B cell (primary cell): ENCODE results near the gene KRTCAP2. TPM values are rescaled to one million over a fixed set of nuclear protein-coding genes. Genes with fewer than 3 reads are reported as not detected.

Experiments
- ATAC-seq: fragments of 200-7000 bp; cut with Tn5 transposase; one replicate; pipeline ENCODE4 v1.10.0; 2021; ENCODE audit warnings: low read depth, mild to moderate bottlenecking, moderate number of reproducible peaks, moderate library complexity
- CTCF ChIA-PET: fragments of 350-600 bp; sonication (Branson Sonifier 250); formaldehyde crosslinking; loops from one replicate; lab custom pipeline; 2021; ENCODE audit warnings: antibody characterized with exemption, inconsistent platforms; lab: Charles Lee
- POLR2A ChIA-PET: fragments of 350-600 bp; sonication (Branson Sonifier 250); formaldehyde crosslinking; loops from one replicate; lab custom pipeline; 2021; ENCODE audit warnings: antibody characterized with exemption; lab: Charles Lee
- DNase-seq: peaks from one replicate; pipeline ENCODE4 v3.0.0; 2013
- H2AFZ ChIP-seq: 2 replicates; pipeline ENCODE4 v1.6.1; 2012; ENCODE audit warnings: mild to moderate bottlenecking, low read depth, low read length; ENCODE audit not compliant: insufficient read depth, poor library complexity, severe bottlenecking
- H3K27ac ChIP-seq, 2 donors: 1 replicate in 1 of 2; 2 replicates in 1 of 2; pipeline ENCODE4 v1.5.1; 2012 to 2013; ENCODE audit warnings: low read length in 2 of 2, mild to moderate bottlenecking in 2 of 2, moderate library complexity in 1 of 2
- H3K27me3 ChIP-seq, 4 experiments: fragments of 200-600 bp in 1 of 4; sonication (generic) in 1 of 4; replicated peaks in 1 of 4; 1 replicate in 2 of 4; 2 replicates in 2 of 4; pipeline versions ENCODE4 v1.6.1 to v1.7.0; 2013 to 2016; ENCODE audit warnings: low read length in 3 of 4, mild to moderate bottlenecking in 2 of 4, mixed read lengths in 1 of 4, moderate library complexity in 1 of 4; ENCODE audit not compliant: insufficient read depth in 4 of 4, control insufficient read depth in 3 of 4; ENCODE audit errors: control extremely low read depth in 1 of 4
- H3K36me3 ChIP-seq, 2 experiments: replicated peaks in 1 of 2; 1 replicate in 1 of 2; 2 replicates in 1 of 2; pipeline versions ENCODE4 v1.6.1 to v1.7.1; 2013; ENCODE audit warnings: low read length in 1 of 2; ENCODE audit not compliant: insufficient read depth in 2 of 2, control insufficient read depth in 1 of 2; ENCODE audit errors: control extremely low read depth in 1 of 2, extremely low read depth in 1 of 2
- H3K4me1 ChIP-seq, 2 donors: fragments of 200-600 bp in 1 of 2; sonication (generic) in 1 of 2; 1 replicate in 1 of 2; 2 replicates in 1 of 2; pipeline versions ENCODE4 v1.5.1 to v1.6.1; 2013 to 2017; ENCODE audit warnings: low read length in 2 of 2; ENCODE audit not compliant: control insufficient read depth in 2 of 2, insufficient read depth in 2 of 2
- H3K4me2 ChIP-seq: replicated peaks from 2 replicates; pipeline ENCODE3; 2012; ENCODE audit warnings: mild to moderate bottlenecking, low read depth, low read length; ENCODE audit not compliant: poor library complexity, severe bottlenecking
- H3K4me3 ChIP-seq, 5 experiments: fragments of 200-600 bp in 1 of 5; sonication (generic) in 1 of 5; 1 replicate in 3 of 5; 2 replicates in 2 of 5; pipeline versions ENCODE4 v1.5.1 to v1.7.0; 2011 to 2016; ENCODE audit warnings: low read length in 4 of 5, mild to moderate bottlenecking in 4 of 5, low read depth in 2 of 5, control low read depth in 1 of 5, moderate library complexity in 1 of 5; ENCODE audit not compliant: insufficient read depth in 1 of 5; ENCODE audit errors: control extremely low read depth in 1 of 5, extremely low read depth in 1 of 5
- H3K79me2 ChIP-seq: fragments of 200-600 bp; sonication (generic); one replicate; pipeline ENCODE4 v1.6.0; 2016; ENCODE audit warnings: low read length; ENCODE audit not compliant: control insufficient read depth, insufficient read depth
- H3K9ac ChIP-seq: fragments of 200-600 bp; sonication (generic); 2 replicates; pipeline ENCODE4 v1.6.1; 2017; ENCODE audit warnings: mild to moderate bottlenecking, low read length, moderate library complexity
- H3K9me3 ChIP-seq, 3 donors: one replicate each; pipeline versions ENCODE4 v1.6.1 to v1.7.1; 2013; ENCODE audit warnings: low read length in 2 of 3; ENCODE audit not compliant: control insufficient read depth in 2 of 3, insufficient read depth in 1 of 3; ENCODE audit errors: control extremely low read depth in 1 of 3
- H4K20me1 ChIP-seq: 2 replicates; pipeline ENCODE4 v1.6.0; 2012; ENCODE audit warnings: mild to moderate bottlenecking, low read length; ENCODE audit not compliant: insufficient read depth, control insufficient read depth, poor library complexity, severe bottlenecking
- H3K27ac Mint-ChIP-seq: one replicate; pipeline ENCODE4 v1.8.0; 2021; ENCODE audit warnings: mixed read lengths
- H3K27me3 Mint-ChIP-seq: one replicate; pipeline ENCODE4 v1.8.0; 2021; ENCODE audit warnings: mixed read lengths
- H3K4me1 Mint-ChIP-seq: one replicate; pipeline ENCODE4 v1.8.0; 2021; ENCODE audit warnings: mixed read lengths
- H3K4me3 Mint-ChIP-seq: one replicate; pipeline ENCODE4 v1.8.0; 2021; ENCODE audit warnings: mixed read lengths
- H3K9me3 Mint-ChIP-seq: one replicate; pipeline ENCODE4 v1.8.0; 2022; ENCODE audit warnings: mixed read lengths; ENCODE audit not compliant: insufficient read depth
- EZH2 ChIP-seq: IDR thresholded peaks from 2 replicates; pipeline ENCODE4 v1.6.1; 2012; ENCODE audit warnings: borderline replicate concordance, low read depth, mild to moderate bottlenecking, moderate library complexity, low read length; ENCODE audit not compliant: insufficient read depth, poor library complexity, severe bottlenecking
- WGBS: methylation state at CpG from one replicate; pipeline ENCODE4 v1.1.5; 2013; ENCODE audit warnings: missing lambda C conversion rate; ENCODE audit not compliant: insufficient coverage; 5-methylcytosine and 5-hydroxymethylcytosine counted together
- intact Hi-C: fragments of 100-400 bp; cut with micrococcal nuclease; formaldehyde crosslinking; loops from one replicate; pipeline ENCODE4 v1.10.0; 2022
- polyA plus RNA-seq: library from polyadenylated mRNA; depleted of rRNA; stranded (reverse); fragments of >200 nt; gene quantifications from 2 replicates; pipeline ENCODE4 v1.2.3, GENCODE V29; 2012
- total RNA-seq, 2 donors: library from RNA; stranded (reverse); fragments of 120-200 nt in 1 of 2; gene quantifications; 1 replicate in 1 of 2; 2 replicates in 1 of 2; pipeline versions ENCODE4 v1.2.3 to v1.2.4, GENCODE V29; 2013 to 2022
- TF ChIP-seq, protein P1 (sequence below): fragments of 200-600 bp; IDR thresholded peaks from one replicate; pipeline ENCODE4 v1.8.0; 2022; ENCODE audit warnings: antibody characterized with exemption, mild to moderate bottlenecking

The KRTCAP2 gene
- total and polyA plus RNA-seq, 2 donors (not counting 1 experiment from before 2014, with no cell fraction given) = 151 to 259 TPM

DNA sequence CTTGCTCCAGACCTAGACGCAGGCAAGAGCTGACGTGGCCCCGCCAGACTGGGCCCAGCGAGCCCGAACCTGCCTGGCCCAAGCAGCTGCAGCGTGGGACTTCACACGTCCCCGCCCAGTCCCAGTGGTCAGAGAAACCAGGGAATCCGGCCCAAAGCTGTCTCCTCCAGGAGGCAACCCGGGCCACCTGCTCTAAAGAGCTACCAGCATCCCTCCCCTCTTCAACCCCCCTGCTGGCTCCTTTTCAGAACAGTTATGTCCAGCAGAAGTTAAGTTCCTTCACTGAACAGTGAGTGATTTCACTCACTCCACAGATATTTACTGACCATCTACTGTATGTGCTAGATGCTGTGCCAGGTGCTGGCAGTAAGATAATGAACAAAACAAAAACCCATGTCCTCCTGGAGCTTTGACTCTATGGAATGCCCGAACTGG, 47.6 kb downstream of the KRTCAP2 start:
- Histone ChIP-seq H3K27me3 (peaks cover 0 to 54% (median 27%) of the 10 kb centered on the region in 4 experiments), H3K36me3 (no peaks in the 10 kb centered on the region), H2AFZ (no peak overlapping the region), H3K4me2 (no peak overlapping the region), H3K4me3 (no peak overlapping the region), H3K9ac (no peak overlapping the region), H3K4me1 (peaks cover 34 to 36% of the 10 kb centered on the region in 2 donors), H4K20me1 (peaks cover 8% of the 10 kb centered on the region), H3K27ac (no peak overlapping the region), H3K79me2 (no peaks in the 10 kb centered on the region), H3K9me3 (peaks cover 0 to 7% (median 0%) of the 10 kb centered on the region in 3 donors)
- ATAC-seq (no peak), DNase-seq (no peak)
- WGBS = 89% methylated on average over 9 of the region's 11 CpGs
- Mint-ChIP-seq H3K4me3 (peak overlapping the region; percentile 55), H3K27ac (no peak overlapping the region), H3K4me1 (peaks cover 34% of the 10 kb centered on the region), H3K27me3 (peaks cover 55% of the 10 kb centered on the region), H3K9me3 (no peaks in the 10 kb centered on the region)
- intact Hi-C loops = loop anchor here (5.0 kb wide), 2 partner anchors 33 to 42 kb away; no protein-coding TSS in a partner anchor
- CTCF ChIA-PET = interaction anchor here (1.2 to 2.3 kb wide), 3 partner anchors 10 to 41 kb away, joined by 3 to 10 read pairs (median 5); partner anchors contain the start of gene SLC50A1
- POLR2A ChIA-PET = no interaction called here
- TF ChIP-seq EZH2 = no peak
- TF ChIP-seq, protein P1, sequence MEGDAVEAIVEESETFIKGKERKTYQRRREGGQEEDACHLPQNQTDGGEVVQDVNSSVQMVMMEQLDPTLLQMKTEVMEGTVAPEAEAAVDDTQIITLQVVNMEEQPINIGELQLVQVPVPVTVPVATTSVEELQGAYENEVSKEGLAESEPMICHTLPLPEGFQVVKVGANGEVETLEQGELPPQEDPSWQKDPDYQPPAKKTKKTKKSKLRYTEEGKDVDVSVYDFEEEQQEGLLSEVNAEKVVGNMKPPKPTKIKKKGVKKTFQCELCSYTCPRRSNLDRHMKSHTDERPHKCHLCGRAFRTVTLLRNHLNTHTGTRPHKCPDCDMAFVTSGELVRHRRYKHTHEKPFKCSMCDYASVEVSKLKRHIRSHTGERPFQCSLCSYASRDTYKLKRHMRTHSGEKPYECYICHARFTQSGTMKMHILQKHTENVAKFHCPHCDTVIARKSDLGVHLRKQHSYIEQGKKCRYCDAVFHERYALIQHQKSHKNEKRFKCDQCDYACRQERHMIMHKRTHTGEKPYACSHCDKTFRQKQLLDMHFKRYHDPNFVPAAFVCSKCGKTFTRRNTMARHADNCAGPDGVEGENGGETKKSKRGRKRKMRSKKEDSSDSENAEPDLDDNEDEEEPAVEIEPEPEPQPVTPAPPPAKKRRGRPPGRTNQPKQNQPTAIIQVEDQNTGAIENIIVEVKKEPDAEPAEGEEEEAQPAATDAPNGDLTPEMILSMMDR = no peak
